OCI-LY7 (cell line): Measurements from ENCODE around the gene SEPHS2. TPM values are rescaled to one million over a fixed set of nuclear protein-coding genes. Genes with fewer than 3 reads are reported as not detected.

Experiments used
- BruUV-seq: library from RNA; stranded (reverse); fragments of 400-500 nt; replicated peaks from 2 replicates; lab custom pipeline; 2021; lab: Mats Ljungman, UMichigan
- CTCF ChIA-PET: fragments of 300-600 bp; sonication (Branson Sonifier 250); formaldehyde crosslinking; loops from one replicate; lab custom pipeline; 2022; ENCODE audit warnings: antibody characterized with exemption; ENCODE audit not compliant: unreplicated experiment; lab: Charles Lee
- POLR2A ChIA-PET: fragments of 300-600 bp; sonication (Branson Sonifier 250); formaldehyde crosslinking; loops from one replicate; lab custom pipeline; 2022; ENCODE audit warnings: antibody characterized with exemption; lab: Charles Lee
- DNase-seq: peaks from one replicate; pipeline ENCODE4 v3.0.0-alpha.2; 2015; ENCODE audit warnings: low spot score
- H2AFZ ChIP-seq: fragments of 200-600 bp; sonication (generic), shearing (Covaris generic); 2 replicates; pipeline ENCODE4 v1.6.1; 2014; ENCODE audit warnings: mild to moderate bottlenecking, antibody characterized with exemption, low read length, moderate library complexity
- H3K27ac ChIP-seq: fragments of 200-600 bp; sonication (generic); 2 replicates; pipeline ENCODE4 v1.5.1; 2014; ENCODE audit warnings: mixed run types, low read depth, mild to moderate bottlenecking, moderate library complexity, low read length, inconsistent platforms; ENCODE audit not compliant: poor library complexity, severe bottlenecking
- H3K36me3 ChIP-seq: fragments of 200-600 bp; sonication (generic); 2 replicates; pipeline ENCODE4 v1.6.1; 2014; ENCODE audit warnings: mild to moderate bottlenecking, antibody characterized with exemption, low read length, moderate library complexity, mixed read lengths; ENCODE audit not compliant: insufficient read depth
- H3K4me1 ChIP-seq: fragments of 200-600 bp; sonication (generic); 2 replicates; pipeline ENCODE4 v1.5.1; 2014; ENCODE audit warnings: mild to moderate bottlenecking, low read length; ENCODE audit not compliant: insufficient read depth, poor library complexity, severe bottlenecking
- H3K4me2 ChIP-seq: fragments of 200-600 bp; sonication (generic); 2 replicates; pipeline ENCODE4 v1.6.1; 2014; ENCODE audit warnings: mild to moderate bottlenecking, low read length
- H3K4me3 ChIP-seq: fragments of 200-600 bp; sonication (generic); 2 replicates; pipeline ENCODE4 v1.5.1; 2014; ENCODE audit warnings: mild to moderate bottlenecking, low read depth, low read length; ENCODE audit not compliant: poor library complexity, severe bottlenecking
- H3K79me2 ChIP-seq: fragments of 200-600 bp; sonication (generic); 2 replicates; pipeline ENCODE4 v1.6.1; 2016; ENCODE audit warnings: low read depth, mild to moderate bottlenecking, low read length, moderate library complexity, mixed read lengths; ENCODE audit not compliant: insufficient read depth
- H3K9me2 ChIP-seq: fragments of 200-600 bp; sonication (generic); 2 replicates; pipeline ENCODE4 v1.6.1; 2016; ENCODE audit warnings: mild to moderate bottlenecking, low read length, mixed read lengths; ENCODE audit not compliant: insufficient read depth
- H3K9me3 ChIP-seq: fragments of 200-600 bp; sonication (generic); 2 replicates; pipeline ENCODE4 v1.6.1; 2014; ENCODE audit warnings: mild to moderate bottlenecking, mixed run types, low read length, mixed read lengths
- H4K20me1 ChIP-seq: fragments of 200-600 bp; sonication (generic); 2 replicates; pipeline ENCODE4 v1.6.1; 2014; ENCODE audit warnings: mild to moderate bottlenecking, antibody characterized with exemption, low read length, moderate library complexity, mixed read lengths; ENCODE audit not compliant: insufficient read depth
- CTCF ChIP-seq: fragments of 200-600 bp; sonication (generic); conservative IDR thresholded peaks from 2 replicates; pipeline ENCODE4 v1.5.1; 2014; ENCODE audit warnings: mild to moderate bottlenecking, antibody characterized with exemption, low read length, moderate library complexity, mixed read lengths
- EZH2phosphoT487 ChIP-seq: fragments of 200-600 bp; sonication (generic); IDR thresholded peaks from 2 replicates; pipeline ENCODE4 v1.6.1; 2018; ENCODE audit warnings: low read depth, borderline replicate concordance, mild to moderate bottlenecking, mixed run types, antibody characterized with exemption, low read length, moderate library complexity, mixed read lengths
- intact Hi-C: fragments of 100-400 bp; cut with micrococcal nuclease; formaldehyde crosslinking; loops from one replicate; pipeline ENCODE4 v1.10.0; 2022; ENCODE audit not compliant: unreplicated experiment
- total RNA-seq, 2 experiments: library from RNA; depleted of rRNA in 1 of 2; stranded (reverse); fragments of >200 nt in 1 of 2; shearing (Covaris generic) in 1 of 2; gene quantifications; 2 replicates each; pipeline ENCODE4 v1.2.3, GENCODE V29; 2014 to 2022

SEPHS2 gene
- total RNA-seq, 2 experiments from 2014 or later = 14.4 to 64.2 TPM

- intact Hi-C loops = no loop called here
- POLR2A ChIA-PET = interaction anchor here (0.6 to 2.0 kb wide), 8 partner anchors 10 to 201 kb away, joined by 3 to 8 read pairs (median 4); partner anchors contain the start of genes DCTPP1, TBC1D10B, ZNF48 and ZNF771
Measured at GRCh38 chr16:30416624-30417528, 28.8 kb downstream of the SEPHS2 start.

GRCh38 chr16:30416047-30416603, 29.5 kb downstream of the SEPHS2 start:
- TF ChIP-seq CTCF = no peak
- TF ChIP-seq EZH2phosphoT487 = no peak
- POLR2A ChIA-PET = no interaction called here
- DNase-seq = no peak
- no peaks in the 10 kb centered on the region for H3K9me3 ChIP-seq
- H3K79me2 ChIP-seq = peaks cover 4% of the 10 kb centered on the region; the same call in 1 of the 2 replicates
- peaks cover 70% of the 10 kb centered on the region for H3K36me3 ChIP-seq
- H2AFZ ChIP-seq = no peak overlapping the region
- no peak overlapping the region for H3K4me3 ChIP-seq
- H3K9me2 ChIP-seq = no peaks in the 10 kb centered on the region
- H3K4me1 ChIP-seq = peaks cover 20% of the 10 kb centered on the region
- CTCF ChIA-PET = no interaction called here
- BruUV-seq = no TSS peak
- no peak overlapping the region for H3K4me2 ChIP-seq
- intact Hi-C loops = no loop called here
- no peaks in the 10 kb centered on the region for H4K20me1 ChIP-seq
- no peak overlapping the region for H3K27ac ChIP-seq

More at GRCh38 chr16:30416624-30417528, 28.8 kb downstream of the SEPHS2 start:
- Histone ChIP-seq H3K9me3 (no peaks in the 10 kb centered on the region), H4K20me1 (no peaks in the 10 kb centered on the region), H3K79me2 (peaks cover 4% of the 10 kb centered on the region; the same call in 1 of the 2 replicates), H2AFZ (peak overlapping the region; percentile 16; the same call in 1 of the 2 replicates), H3K36me3 (peaks cover 71% of the 10 kb centered on the region), H3K9me2 (no peaks in the 10 kb centered on the region), H3K4me2 (peak overlapping the region; percentile 72), H3K27ac (no peak overlapping the region), H3K4me1 (peaks cover 20% of the 10 kb centered on the region), H3K4me3 (peak overlapping the region; percentile 62)
- TF ChIP-seq CTCF = no peak
- no peak for TF ChIP-seq EZH2phosphoT487
- CTCF ChIA-PET = interaction anchor here (0.6 to 1.1 kb wide), 4 partner anchors 8 to 88 kb away, joined by 3 to 5 read pairs (median 4); partner anchors contain the start of gene DCTPP1
- BruUV-seq = no TSS peak
- DNase-seq = no peak
